GM18867 (cell line): ENCODE data around the gene DNAJC15.
"Not testable (repeated sequence)": the region's sequence is repeated elsewhere in the genome, so short reads cannot be mapped to it uniquely, and the experiment has no call there.

Source experiments
- ATAC-seq: cut with Tn5 transposase; IDR thresholded peaks from one replicate; pipeline ENCODE4 v1.9.1; 2021; ENCODE audit warnings: mild to moderate bottlenecking, moderate library complexity; ENCODE audit not compliant: unreplicated experiment

Gene DNAJC15

GRCh38 chr13:43003729-43004128, 19.7 kb upstream of the DNAJC15 start:
- ATAC-seq, result no peak

DNA sequence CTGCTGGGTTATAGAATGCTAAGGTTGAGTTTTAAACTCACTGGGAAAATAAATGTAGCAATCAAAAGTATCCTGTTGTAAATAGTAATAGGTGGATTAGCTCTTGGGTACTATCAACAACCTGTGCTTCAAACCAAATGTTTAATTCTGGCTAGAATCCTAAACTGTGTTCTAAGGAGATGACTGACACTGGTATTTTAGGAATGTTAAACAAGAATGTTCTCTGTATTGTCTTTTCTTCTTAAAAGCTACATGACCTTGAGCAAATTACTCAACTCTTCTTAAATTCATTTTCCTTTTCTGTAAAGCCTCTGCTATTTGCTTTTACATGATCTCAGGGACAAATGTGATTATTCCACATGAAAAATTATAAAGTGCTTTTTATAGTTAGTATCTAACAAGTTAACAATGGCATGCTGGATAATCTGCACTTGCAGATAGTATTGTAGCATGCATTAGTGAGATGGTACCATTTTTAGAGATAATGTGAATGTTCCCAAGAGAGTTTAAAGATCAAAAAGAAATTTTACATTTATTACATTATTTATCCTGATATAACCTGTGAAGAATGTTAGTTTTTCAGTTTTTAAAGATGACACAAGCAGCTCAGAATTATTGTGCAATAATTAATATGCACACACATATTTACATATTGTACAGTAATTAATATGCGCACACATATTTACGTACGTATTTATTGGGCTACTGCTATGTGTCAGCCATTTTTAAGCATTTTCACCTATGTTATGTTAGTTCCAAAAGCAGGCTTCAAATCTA, 17.7 kb upstream of the DNAJC15 start:
- no peak for ATAC-seq

GRCh38 chr13:43006893-43007631, 16.3 kb upstream of the DNAJC15 start:
- no peak for ATAC-seq

- ATAC-seq, result no peak
Measured at GRCh38 chr13:43008596-43008995, 14.8 kb upstream of the DNAJC15 start.

DNA sequence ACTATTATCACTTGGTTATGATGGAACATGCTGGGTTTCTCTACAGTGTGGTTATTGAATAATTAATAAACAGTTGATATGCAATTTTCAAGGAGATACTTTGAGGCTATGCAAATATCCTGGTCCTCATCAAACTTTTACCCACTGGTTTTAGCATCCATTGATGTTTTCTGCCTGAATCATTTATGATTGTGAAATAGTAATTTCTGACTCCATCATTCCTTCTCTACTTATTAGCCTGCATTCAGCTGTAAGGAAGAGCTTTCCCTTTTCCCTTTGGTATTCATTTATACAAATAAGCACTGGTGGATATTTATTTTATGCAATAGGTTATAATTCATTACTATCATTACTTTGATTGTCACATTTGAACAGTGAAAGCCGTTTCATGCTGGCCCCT, 13.9 kb upstream of the DNAJC15 start:
- no peak for ATAC-seq

DNA sequence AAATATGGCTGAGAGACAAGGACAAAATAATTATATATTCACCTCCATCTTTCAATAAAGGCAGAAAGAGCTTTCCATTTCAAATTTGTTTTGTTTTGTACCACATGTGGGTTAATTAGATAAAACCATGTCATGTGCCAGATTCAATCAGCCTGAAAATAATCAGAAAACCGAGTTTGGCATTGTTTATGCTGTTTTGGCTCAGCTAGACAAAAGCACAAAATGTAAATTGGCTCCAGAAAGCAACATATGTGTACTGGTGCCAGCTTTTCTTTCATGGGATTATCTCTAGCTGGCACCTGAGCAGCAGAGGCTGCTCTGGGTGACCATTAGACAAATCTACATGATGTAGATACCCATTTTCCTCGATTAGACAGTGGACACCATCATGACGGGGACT, 9.2 kb upstream of the DNAJC15 start:
- no peak for ATAC-seq

DNA sequence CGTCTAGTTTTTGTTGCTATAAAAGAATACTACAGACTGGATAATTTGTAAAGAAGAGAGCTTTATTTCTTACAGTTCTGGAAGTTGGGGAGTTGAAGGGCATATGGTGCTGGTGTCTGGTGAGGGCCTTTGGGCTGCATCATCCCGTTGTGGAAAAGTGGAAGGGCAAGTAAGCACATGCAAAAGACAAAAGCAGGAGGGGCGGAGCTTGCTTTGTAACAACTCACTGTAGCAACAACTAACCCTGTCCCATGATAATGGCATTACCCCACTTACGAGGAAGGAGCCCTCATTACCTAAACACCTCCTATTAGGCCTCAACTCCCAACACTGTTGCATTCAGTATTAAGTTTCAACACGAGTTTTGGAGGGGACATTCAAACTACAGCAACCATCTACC, 7.2 kb upstream of the DNAJC15 start:
- no peak for ATAC-seq

DNA sequence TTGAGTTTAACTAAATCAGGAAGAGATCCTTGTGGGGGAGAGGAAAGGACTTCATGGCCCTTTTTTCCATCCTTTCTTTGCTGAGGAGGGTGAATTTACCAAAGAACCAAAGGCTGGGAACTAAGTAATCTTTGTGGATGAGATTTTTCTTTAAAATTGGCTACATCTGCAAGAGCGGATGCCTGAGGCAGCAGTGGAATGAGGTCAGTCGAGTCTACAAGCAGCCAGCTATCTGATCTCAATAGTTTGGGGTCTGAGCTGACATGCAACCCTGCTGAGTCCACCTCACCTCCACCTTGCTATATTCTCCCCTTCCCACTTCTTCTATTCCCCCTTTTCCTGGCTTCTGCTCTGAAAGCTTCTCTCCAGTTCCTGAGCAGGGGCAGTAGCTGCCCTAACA, 3.6 kb upstream of the DNAJC15 start:
- no peak for ATAC-seq

DNA sequence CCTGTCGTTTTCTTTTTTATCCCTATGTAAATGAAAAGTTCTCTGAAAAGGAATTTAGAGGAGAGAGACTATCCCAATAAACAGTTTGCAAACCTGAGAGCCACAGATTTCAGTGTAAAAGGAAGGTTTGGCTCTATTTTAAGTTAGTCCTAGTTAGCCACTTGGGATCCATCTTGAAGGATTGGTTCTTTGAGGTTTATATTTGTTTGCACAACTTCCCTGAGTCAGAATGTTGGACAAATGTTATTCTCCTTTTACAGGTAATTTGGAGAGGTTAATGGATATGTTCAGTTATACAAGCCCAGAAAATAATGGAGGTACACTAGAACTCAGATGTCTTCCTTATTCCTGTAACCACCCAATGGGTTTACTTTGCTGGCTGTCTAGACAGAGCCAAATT, 2.6 kb upstream of the DNAJC15 start:
- no peak for ATAC-seq

DNA sequence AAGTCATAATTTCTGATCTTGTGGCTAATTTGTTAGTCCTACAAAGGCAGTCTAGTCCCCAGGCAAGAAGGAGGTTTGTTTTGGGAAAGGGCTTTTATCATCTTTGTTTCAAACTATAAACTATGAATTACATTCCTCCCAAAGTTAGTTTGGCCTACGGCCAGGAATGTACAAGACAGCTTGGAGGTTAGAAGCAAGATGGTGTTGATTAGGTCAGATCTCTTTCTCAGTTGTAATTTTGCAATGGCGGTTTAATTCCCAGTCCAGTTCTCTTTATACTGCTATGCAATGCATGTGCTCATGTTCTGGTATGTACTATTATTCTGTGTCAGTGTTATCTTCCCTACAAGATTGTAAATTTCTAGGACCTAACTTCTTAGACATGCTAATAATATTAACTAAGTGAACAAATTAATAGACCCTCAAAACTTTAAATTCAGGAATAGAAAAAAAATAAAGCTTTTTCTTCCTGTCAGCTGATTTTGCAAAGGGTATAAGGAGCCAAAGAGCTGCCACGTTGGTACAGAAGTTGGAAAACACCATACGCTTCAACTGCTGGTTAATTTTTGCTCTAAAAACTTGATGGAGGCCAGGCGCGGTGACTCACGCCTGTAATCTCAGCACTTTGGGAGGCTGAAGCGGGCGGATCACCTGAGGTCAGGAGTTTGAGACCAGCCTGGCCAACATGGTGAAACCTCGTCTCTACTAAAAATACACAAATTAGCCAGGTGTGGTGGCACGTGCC, 1.3 kb upstream of the DNAJC15 start:
- no peak for ATAC-seq

DNA sequence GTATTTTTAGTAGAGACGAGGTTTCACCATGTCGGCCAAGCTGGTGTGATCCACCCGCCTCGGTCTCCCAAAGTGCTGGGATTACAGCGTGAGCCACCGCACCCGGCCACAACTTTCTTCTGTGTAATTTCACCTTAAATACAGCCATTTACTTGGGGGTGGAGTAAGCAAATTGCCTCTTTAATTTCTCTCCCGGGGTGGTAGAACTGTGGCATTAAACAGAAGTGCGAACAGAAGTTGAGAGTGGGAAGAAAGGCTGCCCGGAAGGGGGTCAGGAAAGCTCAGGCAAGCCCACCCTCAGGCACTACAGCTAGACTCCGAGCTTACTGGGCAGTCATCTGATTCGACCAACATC, 475 bp upstream of the DNAJC15 start:
- no peak for ATAC-seq

- no peak for ATAC-seq
Measured at GRCh38 chr13:43026262-43026661, 2.9 kb downstream of the DNAJC15 start.

- ATAC-seq, result no peak
Measured at GRCh38 chr13:43030548-43030947, 7.2 kb downstream of the DNAJC15 start.

GRCh38 chr13:43031881-43032280, 8.5 kb downstream of the DNAJC15 start:
- no peak for ATAC-seq

DNA sequence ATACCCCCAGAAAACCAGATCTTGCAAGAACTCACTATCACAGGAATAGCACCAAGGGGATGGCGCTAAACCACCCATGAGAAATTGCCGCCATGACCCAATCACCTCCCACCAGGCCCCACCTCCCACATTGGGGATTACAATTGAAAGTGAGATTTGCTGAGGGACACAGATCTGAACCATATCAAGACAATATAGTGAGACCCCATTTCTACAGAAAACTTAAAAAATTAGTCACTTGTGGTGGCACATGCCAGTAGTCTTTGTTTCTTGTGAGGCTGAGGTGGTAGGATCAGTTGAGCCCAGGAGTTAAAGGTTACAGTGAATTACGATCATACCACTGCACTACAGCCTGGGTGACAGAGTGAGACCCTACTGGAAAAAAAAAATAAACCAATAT, 9.7 kb downstream of the DNAJC15 start:
- no peak for ATAC-seq

DNA sequence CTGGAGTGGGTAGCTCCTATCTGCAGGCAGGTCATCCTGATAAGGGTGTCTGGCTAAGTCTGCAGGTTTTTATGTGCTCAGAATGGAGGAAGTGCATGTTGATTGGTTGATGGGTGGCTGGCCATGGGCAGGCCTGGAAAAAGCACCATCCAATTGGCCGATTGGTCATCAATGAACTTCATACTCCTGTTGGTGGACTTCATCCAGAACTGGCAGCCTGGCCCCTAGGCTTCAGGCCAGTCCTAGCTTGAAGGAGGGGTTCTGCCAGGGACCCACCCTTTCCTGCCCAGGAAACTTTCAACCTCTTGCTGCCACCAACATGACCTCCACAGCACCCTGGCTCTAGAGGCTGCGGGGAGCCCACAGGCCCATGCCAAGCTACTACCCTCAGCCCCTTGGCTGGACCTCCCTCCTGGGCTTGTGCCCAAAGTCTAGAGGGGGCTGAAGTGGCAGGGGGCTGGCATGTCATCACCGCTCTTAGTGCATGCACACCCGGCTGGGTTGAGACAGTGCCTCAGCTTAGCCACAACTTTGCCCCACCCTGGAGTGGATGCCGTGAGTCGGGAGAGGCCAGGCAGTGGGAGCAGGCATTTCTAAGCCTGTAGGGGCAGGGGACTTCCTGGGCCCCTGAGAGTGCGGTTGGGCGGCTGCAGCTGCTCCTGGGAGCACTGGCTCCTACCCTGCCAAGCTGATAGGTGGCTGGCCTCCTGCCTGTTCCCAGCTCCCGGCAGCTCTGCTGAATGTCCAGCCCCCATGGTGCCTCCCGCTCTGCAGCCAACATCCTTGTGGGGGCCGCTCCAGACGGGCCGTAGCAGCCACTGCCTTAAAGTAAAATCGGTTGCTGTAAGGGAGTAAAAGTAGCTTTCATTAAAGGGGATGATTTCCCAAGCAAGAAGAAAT, 13.2 kb downstream of the DNAJC15 start:
- no peak for ATAC-seq

GRCh38 chr13:43039966-43040365, 16.6 kb downstream of the DNAJC15 start:
- ATAC-seq, result no peak

GRCh38 chr13:43040581-43041368, 17.4 kb downstream of the DNAJC15 start:
- not testable (repeated sequence) for ATAC-seq

- ATAC-seq, result peak; percentile 69
Measured at GRCh38 chr13:43041369-43041921, 18.1 kb downstream of the DNAJC15 start.
